GM19351 (cell line): Measurements from ENCODE around the gene TBC1D8.
A peak's percentile ranks its signal among the peaks of the same experiment; 100 is the strongest.

Experiments
- ATAC-seq: cut with Tn5 transposase; IDR thresholded peaks from one replicate; pipeline ENCODE4 v1.9.1; 2021; ENCODE audit warnings: mild to moderate bottlenecking, moderate library complexity; ENCODE audit not compliant: unreplicated experiment

TBC1D8 gene

GRCh38 chr2:100984892-100985307 lies 166.3 kb downstream of the TBC1D8 start:
- ATAC-seq, result peak; percentile 59

GRCh38 chr2:100983684-100984310 lies 167.4 kb downstream of the TBC1D8 start:
- ATAC-seq, result no peak

- ATAC-seq, result no peak
Measured at GRCh38 chr2:100983201-100983600, 168.0 kb downstream of the TBC1D8 start.

GRCh38 chr2:100982431-100982861 lies 168.7 kb downstream of the TBC1D8 start:
- no peak for ATAC-seq

- no peak for ATAC-seq
Measured at GRCh38 chr2:100981011-100981410, 170.2 kb downstream of the TBC1D8 start.

GRCh38 chr2:100980046-100980445 lies 171.1 kb downstream of the TBC1D8 start:
- no peak for ATAC-seq

- ATAC-seq, result no peak
Measured at GRCh38 chr2:100978582-100979191, 172.5 kb downstream of the TBC1D8 start.

- ATAC-seq, result no peak
Measured at GRCh38 chr2:100977511-100977910, 173.7 kb downstream of the TBC1D8 start.

GRCh38 chr2:100976645-100977391 lies 174.4 kb downstream of the TBC1D8 start:
- ATAC-seq, result peak; percentile 80

- ATAC-seq, result no peak
Measured at GRCh38 chr2:100976061-100976460, 175.1 kb downstream of the TBC1D8 start.

GRCh38 chr2:100975521-100975785 lies 175.7 kb downstream of the TBC1D8 start:
- no peak for ATAC-seq

GRCh38 chr2:100974712-100975520 lies 176.3 kb downstream of the TBC1D8 start:
- no peak for ATAC-seq

- no peak for ATAC-seq
Measured at GRCh38 chr2:100972452-100972851, 178.7 kb downstream of the TBC1D8 start.

GRCh38 chr2:100971221-100971620 lies 180.0 kb downstream of the TBC1D8 start:
- no peak for ATAC-seq

- no peak for ATAC-seq
Measured at GRCh38 chr2:100969998-100970397, 181.2 kb downstream of the TBC1D8 start.

GRCh38 chr2:100968146-100969145 lies 182.7 kb downstream of the TBC1D8 start:
- no peak for ATAC-seq

GRCh38 chr2:100967716-100968115 lies 183.5 kb downstream of the TBC1D8 start:
- ATAC-seq, result no peak

- no peak for ATAC-seq
Measured at GRCh38 chr2:100965596-100965995, 185.6 kb downstream of the TBC1D8 start.

- no peak for ATAC-seq
Measured at GRCh38 chr2:100964681-100965169, 186.5 kb downstream of the TBC1D8 start.

- no peak for ATAC-seq
Measured at GRCh38 chr2:100964222-100964621, 187.0 kb downstream of the TBC1D8 start.
